PC-9 (cell line): ENCODE results near the gene TTLL6. TPM values are rescaled to one million over a fixed set of nuclear protein-coding genes. Genes with fewer than 3 reads are reported as not detected.

Experiments
- BruUV-seq: library from RNA; stranded (reverse); fragments of 400-500 nt; replicated peaks from 2 replicates; lab custom pipeline; 2021; lab: Mats Ljungman, UMichigan
- CTCF ChIA-PET: fragments of 300-600 bp; sonication (Branson Sonifier 250); formaldehyde crosslinking; loops from one replicate; lab custom pipeline; 2022; ENCODE audit warnings: antibody characterized with exemption; lab: Charles Lee
- POLR2A ChIA-PET: fragments of 300-600 bp; sonication (Branson Sonifier 250); formaldehyde crosslinking; loops from one replicate; lab custom pipeline; 2022; ENCODE audit warnings: antibody characterized with exemption; ENCODE audit not compliant: unreplicated experiment; lab: Charles Lee
- DNase-seq, 2 experiments: peaks; one replicate each; pipeline versions ENCODE4 v3.0.0 to v3.0.0-alpha.2; 2015 to 2022; ENCODE audit warnings: mixed read lengths in 1 of 2
- H2AFZ ChIP-seq: fragments of 200-600 bp; sonication (generic); 2 replicates; pipeline ENCODE4 v1.8.1; 2017; ENCODE audit warnings: antibody characterized with exemption
- H3F3A ChIP-seq: fragments of 200-600 bp; sonication (generic); 2 replicates; pipeline ENCODE4 v1.8.1; 2017; ENCODE audit warnings: antibody characterized with exemption, mild to moderate bottlenecking, low read depth; ENCODE audit not compliant: insufficient read depth
- H3K27ac ChIP-seq: fragments of 200-600 bp; sonication (generic); 2 replicates; pipeline ENCODE4 v1.6.1; 2016; ENCODE audit warnings: mixed run types
- H3K27me3 ChIP-seq: fragments of 200-600 bp; sonication (generic); 2 replicates; pipeline ENCODE4 v1.6.1; 2016; ENCODE audit warnings: low read depth, mixed run types; ENCODE audit not compliant: insufficient read depth
- H3K36me3 ChIP-seq: fragments of 200-600 bp; sonication (generic); 2 replicates; pipeline ENCODE4 v1.6.1; 2016; ENCODE audit warnings: low read depth, mixed run types
- H3K4me1 ChIP-seq: fragments of 200-600 bp; sonication (generic); replicated peaks from 2 replicates; pipeline ENCODE4 v1.6.1; 2016; ENCODE audit warnings: mixed run types; ENCODE audit not compliant: insufficient read depth
- H3K4me2 ChIP-seq: fragments of 200-600 bp; sonication (generic); 2 replicates; pipeline ENCODE4 v1.6.1; 2017; ENCODE audit warnings: mixed run types
- H3K4me3 ChIP-seq: fragments of 200-600 bp; sonication (generic); 2 replicates; pipeline ENCODE4 v1.6.1; 2016; ENCODE audit warnings: mixed run types
- H3K79me2 ChIP-seq: fragments of 200-600 bp; sonication (generic); 2 replicates; pipeline ENCODE4 v1.6.1; 2017; ENCODE audit warnings: low read depth, mixed run types
- H3K9me2 ChIP-seq: fragments of 200-600 bp; sonication (generic); 2 replicates; pipeline ENCODE4 v1.8.1; 2017; ENCODE audit warnings: mild to moderate bottlenecking; ENCODE audit not compliant: insufficient read depth
- H3K9me3 ChIP-seq: fragments of 200-600 bp; sonication (generic); 2 replicates; pipeline ENCODE4 v1.8.1; 2016; ENCODE audit warnings: low read depth; ENCODE audit not compliant: insufficient read depth
- H4K20me1 ChIP-seq: fragments of 200-600 bp; sonication (generic); 2 replicates; pipeline ENCODE4 v1.8.1; 2017; ENCODE audit not compliant: insufficient read depth
- EZH2 ChIP-seq: fragments of 200-600 bp; sonication (generic); IDR thresholded peaks from 2 replicates; pipeline ENCODE4 v1.8.0; 2017; ENCODE audit warnings: antibody characterized with exemption, low read depth
- intact Hi-C: fragments of 100-400 bp; cut with micrococcal nuclease; formaldehyde crosslinking; loops from one replicate; pipeline ENCODE4 v1.10.0; 2022; ENCODE audit not compliant: unreplicated experiment
- total RNA-seq: library from RNA; stranded (reverse); gene quantifications from 2 replicates; pipeline ENCODE4 v1.2.3, GENCODE V29; 2021
- TF ChIP-seq, protein P1 (sequence below): fragments of 200-600 bp; sonication (generic); conservative IDR thresholded peaks from 2 replicates; pipeline ENCODE4 v1.6.1; 2017; ENCODE audit warnings: mixed run types, antibody characterized with exemption, mild to moderate bottlenecking, moderate library complexity

The TTLL6 gene
- total RNA-seq, 1 experiment from 2014 or later: not detected

DNA sequence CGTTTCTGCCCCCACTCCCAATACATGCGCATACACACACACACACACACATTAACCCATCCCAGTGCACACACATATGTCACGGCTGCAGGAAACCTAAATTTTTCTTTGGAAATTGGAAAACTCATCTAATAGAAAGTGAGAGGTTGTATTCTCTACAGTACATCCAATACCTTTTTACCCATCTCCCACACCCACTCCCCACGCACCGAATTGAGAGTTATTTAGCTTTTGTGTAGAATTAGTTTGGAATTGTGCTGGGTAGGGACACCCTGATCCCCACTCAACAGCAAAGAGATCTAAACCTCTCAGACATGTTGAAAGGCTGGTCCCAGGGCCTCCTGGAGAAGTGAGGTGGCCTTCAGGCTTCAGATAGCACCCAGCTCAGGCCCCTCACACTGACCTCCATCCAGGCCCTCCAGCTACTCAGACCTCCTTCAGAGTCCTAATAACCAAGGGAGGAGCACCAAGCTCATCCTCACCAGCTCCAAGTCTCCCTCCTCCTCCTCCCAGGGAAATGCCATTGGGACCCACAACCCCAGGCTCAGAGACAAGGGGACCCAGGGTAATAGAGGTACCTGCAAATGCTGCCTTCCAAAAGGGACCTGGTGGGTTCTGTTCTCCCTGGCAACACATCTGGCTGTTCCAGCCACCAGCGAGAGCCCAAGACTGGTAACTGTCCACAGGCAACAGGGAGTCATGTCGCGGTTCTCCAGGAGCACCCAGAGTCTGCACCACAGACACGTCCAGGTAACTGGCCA, 89.4 kb downstream of the TTLL6 start:
- Histone ChIP-seq H2AFZ (no peak overlapping the region), H3K4me2 (no peak overlapping the region), H3K4me3 (no peak overlapping the region), H3K36me3 (no peaks in the 10 kb centered on the region), H3K9me2 (no peaks in the 10 kb centered on the region), H3K9me3 (no peaks in the 10 kb centered on the region), H3F3A (no peaks in the 10 kb centered on the region), H3K4me1 (no peaks in the 10 kb centered on the region), H3K79me2 (no peaks in the 10 kb centered on the region), H4K20me1 (no peaks in the 10 kb centered on the region), H3K27me3 (peaks cover 91% of the 10 kb centered on the region), H3K27ac (no peak overlapping the region)
- ChIA-PET POLR2A (no interaction called here), CTCF (no interaction called here)
- no peak for DNase-seq
- intact Hi-C loops: no loop called here
- BruUV-seq: no TSS peak
- TF ChIP-seq EZH2: no peak
- TF ChIP-seq, protein P1, sequence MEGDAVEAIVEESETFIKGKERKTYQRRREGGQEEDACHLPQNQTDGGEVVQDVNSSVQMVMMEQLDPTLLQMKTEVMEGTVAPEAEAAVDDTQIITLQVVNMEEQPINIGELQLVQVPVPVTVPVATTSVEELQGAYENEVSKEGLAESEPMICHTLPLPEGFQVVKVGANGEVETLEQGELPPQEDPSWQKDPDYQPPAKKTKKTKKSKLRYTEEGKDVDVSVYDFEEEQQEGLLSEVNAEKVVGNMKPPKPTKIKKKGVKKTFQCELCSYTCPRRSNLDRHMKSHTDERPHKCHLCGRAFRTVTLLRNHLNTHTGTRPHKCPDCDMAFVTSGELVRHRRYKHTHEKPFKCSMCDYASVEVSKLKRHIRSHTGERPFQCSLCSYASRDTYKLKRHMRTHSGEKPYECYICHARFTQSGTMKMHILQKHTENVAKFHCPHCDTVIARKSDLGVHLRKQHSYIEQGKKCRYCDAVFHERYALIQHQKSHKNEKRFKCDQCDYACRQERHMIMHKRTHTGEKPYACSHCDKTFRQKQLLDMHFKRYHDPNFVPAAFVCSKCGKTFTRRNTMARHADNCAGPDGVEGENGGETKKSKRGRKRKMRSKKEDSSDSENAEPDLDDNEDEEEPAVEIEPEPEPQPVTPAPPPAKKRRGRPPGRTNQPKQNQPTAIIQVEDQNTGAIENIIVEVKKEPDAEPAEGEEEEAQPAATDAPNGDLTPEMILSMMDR: no peak

DNA sequence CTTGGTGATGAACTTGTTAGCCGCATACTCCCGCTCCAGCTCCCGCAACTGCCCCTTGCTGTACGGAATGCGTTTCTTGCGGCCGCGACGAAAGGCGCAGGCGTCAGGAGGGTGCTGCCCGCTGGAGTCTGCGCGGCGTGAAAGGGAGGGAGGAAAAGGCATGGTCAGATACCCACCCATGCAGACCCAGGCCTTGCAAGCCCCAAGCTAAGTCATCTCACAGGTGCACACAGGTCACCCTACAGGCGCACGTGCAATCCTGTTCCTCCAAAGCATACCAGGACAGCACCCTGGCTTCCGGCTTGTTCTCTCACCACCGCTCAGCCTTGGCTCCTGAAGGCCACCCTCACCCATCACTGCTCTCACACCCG, 90.1 kb downstream of the TTLL6 start:
- Histone ChIP-seq H3K4me3 (no peak overlapping the region), H3K9me2 (no peaks in the 10 kb centered on the region), H4K20me1 (no peaks in the 10 kb centered on the region), H3K4me1 (no peaks in the 10 kb centered on the region), H3K27ac (no peak overlapping the region), H3K79me2 (no peaks in the 10 kb centered on the region), H3K9me3 (no peaks in the 10 kb centered on the region), H3K27me3 (peaks cover 91% of the 10 kb centered on the region), H3K36me3 (no peaks in the 10 kb centered on the region), H3K4me2 (no peak overlapping the region), H3F3A (no peaks in the 10 kb centered on the region), H2AFZ (no peak overlapping the region)
- POLR2A ChIA-PET: no interaction called here
- CTCF ChIA-PET: no interaction called here
- TF ChIP-seq, protein P1: no peak
- TF ChIP-seq EZH2: no peak
- intact Hi-C loops: no loop called here
- no TSS peak for BruUV-seq
- DNase-seq: no peak

DNA sequence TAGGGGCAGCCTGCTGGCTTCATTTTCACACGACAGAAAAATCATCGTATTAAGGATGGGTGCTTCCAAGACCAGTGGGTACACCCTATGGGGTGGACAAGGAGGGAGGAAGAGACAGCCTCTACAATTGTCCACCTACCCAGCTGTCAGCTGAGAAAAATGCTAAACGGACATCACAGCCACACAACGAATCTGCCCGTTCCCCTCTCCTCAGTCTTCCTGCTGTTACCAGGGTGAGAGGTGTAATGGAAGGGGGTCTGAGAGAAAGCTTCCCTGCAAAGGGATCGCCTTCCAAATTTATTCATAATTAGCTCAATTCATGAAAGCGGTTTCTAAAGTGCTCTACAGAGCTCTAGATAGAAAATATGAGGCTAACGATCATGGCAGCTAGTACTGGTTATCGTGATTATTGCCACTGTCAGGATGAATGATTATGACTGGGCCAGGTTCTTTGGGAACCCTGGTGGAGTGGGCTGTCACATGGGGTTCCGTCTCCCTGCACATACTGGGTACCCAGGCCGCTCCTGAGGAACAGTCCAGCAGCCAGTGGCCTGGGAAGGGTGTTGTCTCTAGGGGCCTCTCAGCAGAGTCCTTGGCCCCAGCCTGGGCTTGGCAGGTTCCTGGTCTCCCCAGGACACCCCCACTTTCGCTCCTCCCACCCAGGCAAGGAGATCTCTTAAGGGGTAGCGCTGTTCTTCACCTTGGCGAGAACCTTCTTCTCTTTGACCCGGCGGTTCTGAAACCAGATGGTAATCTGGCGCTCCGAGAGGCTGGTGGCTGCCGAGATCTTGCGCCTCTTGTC, 90.7 kb downstream of the TTLL6 start:
- ChIA-PET POLR2A (no interaction called here), CTCF (interaction anchor here (0.6 kb wide), 2 partner anchors 156 to 585 kb away, joined by 5 to 6 read pairs; no protein-coding TSS in a partner anchor)
- H3K27me3 ChIP-seq: peaks cover 86% of the 10 kb centered on the region
- no peak overlapping the region for H3K27ac ChIP-seq
- no peaks in the 10 kb centered on the region for H3K9me2 ChIP-seq
- no peaks in the 10 kb centered on the region for H3K79me2 ChIP-seq
- H4K20me1 ChIP-seq: no peaks in the 10 kb centered on the region
- H3K9me3 ChIP-seq: no peaks in the 10 kb centered on the region
- no TSS peak for BruUV-seq
- H3K4me2 ChIP-seq: no peak overlapping the region
- TF ChIP-seq, protein P1: no peak
- no peak for TF ChIP-seq EZH2
- intact Hi-C loops: no loop called here
- H3K4me1 ChIP-seq: no peaks in the 10 kb centered on the region
- H3K4me3 ChIP-seq: no peak overlapping the region
- H3K36me3 ChIP-seq: no peaks in the 10 kb centered on the region
- no peak for DNase-seq
- no peak overlapping the region for H2AFZ ChIP-seq
- H3F3A ChIP-seq: no peaks in the 10 kb centered on the region
